Measurements from ENCODE around the gene PTTG1.

Gene PTTG1

GRCh38 chr5:160470437-160471361, 49.0 kb downstream of the PTTG1 start:
- peak; percentile 72 for DNase-seq (ENCODE audit: low read depth)

GRCh38 chr5:160471761-160472160, 50.1 kb downstream of the PTTG1 start:
- no peak for DNase-seq (ENCODE audit: low read depth)
- H3K4me3 ChIP-seq (replicated peaks; ENCODE audit: low read depth, low read length): peak overlapping the region; percentile 58
- no peak for TF ChIP-seq CTCF (IDR thresholded peaks at IDR 0.05; ENCODE audit: low read length, missing control alignments)

More at GRCh38 chr5:160470437-160471361, 49.0 kb downstream of the PTTG1 start:
- peak overlapping the region; percentile 58 for H3K4me3 ChIP-seq (replicated peaks; ENCODE audit: low read depth, low read length)
- TF ChIP-seq CTCF (IDR thresholded peaks at IDR 0.05; ENCODE audit: low read length, missing control alignments): no peak

GRCh38 chr5:160472482-160472881, 50.8 kb downstream of the PTTG1 start:
- no peak overlapping the region for H3K4me3 ChIP-seq (replicated peaks; ENCODE audit: low read depth, low read length)
- no peak for TF ChIP-seq CTCF (IDR thresholded peaks at IDR 0.05; ENCODE audit: low read length, missing control alignments)
- no peak for DNase-seq (ENCODE audit: low read depth)

GRCh38 chr5:160473681-160474080, 52.0 kb downstream of the PTTG1 start:
- no peak for DNase-seq (ENCODE audit: low read depth)
- TF ChIP-seq CTCF (IDR thresholded peaks at IDR 0.05; ENCODE audit: low read length, missing control alignments): no peak
- H3K4me3 ChIP-seq (replicated peaks; ENCODE audit: low read depth, low read length): no peak overlapping the region

- H3K4me3 ChIP-seq (replicated peaks; ENCODE audit: low read depth, low read length): no peak overlapping the region
- no peak for TF ChIP-seq CTCF (IDR thresholded peaks at IDR 0.05; ENCODE audit: low read length, missing control alignments)
- no peak for DNase-seq (ENCODE audit: low read depth)
These were observed 52.4 kb downstream of the PTTG1 start for GRCh38 chr5:160474084-160474483.

GRCh38 chr5:160475864-160476438, 54.3 kb downstream of the PTTG1 start:
- no peak for DNase-seq (ENCODE audit: low read depth)
- H3K4me3 ChIP-seq (replicated peaks; ENCODE audit: low read depth, low read length): no peak overlapping the region
- no peak for TF ChIP-seq CTCF (IDR thresholded peaks at IDR 0.05; ENCODE audit: low read length, missing control alignments)

All from fibroblast of pulmonary artery (primary cell).